Kidney (tissue), 14 donors: ENCODE results near the gene NFATC2. TPM values are rescaled to one million over a fixed set of nuclear protein-coding genes. Genes with fewer than 3 reads are reported as not detected.

Experiments used
- DNase-seq, 5 donors: peaks; one replicate each; pipeline ENCODE4 v3.0.0-alpha.2; 2013 to 2020
- FAIRE-seq: peaks from 2 replicates; lab custom pipeline; 2012; peaks lifted over from hg19 to GRCh38; lab: Jason Lieb, UNC
- H3K27ac ChIP-seq, 2 donors: one replicate each; pipeline ENCODE4 v1.7.0; 2013; ENCODE audit warnings: low read depth in 2 of 2, low read length in 2 of 2, inconsistent platforms in 1 of 2
- H3K27me3 ChIP-seq: one replicate; pipeline ENCODE4 v1.7.1; 2013; ENCODE audit warnings: low read length, inconsistent platforms; ENCODE audit not compliant: control insufficient read depth, insufficient read depth
- H3K36me3 ChIP-seq, 3 donors: one replicate each; pipeline versions ENCODE4 v1.7.0 to v1.7.1; 2013; ENCODE audit warnings: low read length in 3 of 3, control low read depth in 1 of 3, inconsistent platforms in 1 of 3; ENCODE audit not compliant: insufficient read depth in 3 of 3, control insufficient read depth in 2 of 3
- H3K4me1 ChIP-seq, 3 donors: one replicate each; pipeline versions ENCODE4 v1.7.0 to v1.7.1; 2013; ENCODE audit warnings: low read length in 3 of 3, inconsistent platforms in 1 of 3, low read depth in 1 of 3; ENCODE audit not compliant: control insufficient read depth in 2 of 3, insufficient read depth in 2 of 3
- H3K4me3 ChIP-seq, 3 donors: one replicate each; pipeline versions ENCODE4 v1.7.0 to v1.8.1; 2013; ENCODE audit warnings: low read length in 3 of 3, control low read depth in 1 of 3, inconsistent platforms in 1 of 3
- H3K9ac ChIP-seq, 3 donors: one replicate each; pipeline versions ENCODE4 v1.7.0 to v1.7.1; 2013; ENCODE audit warnings: low read length in 3 of 3, control low read depth in 1 of 3, inconsistent platforms in 1 of 3
- H3K9me3 ChIP-seq, 3 donors: one replicate each; pipeline versions ENCODE4 v1.7.0 to v1.7.1; 2013; ENCODE audit warnings: low read length in 3 of 3, control low read depth in 1 of 3, inconsistent platforms in 1 of 3; ENCODE audit not compliant: control insufficient read depth in 2 of 3, insufficient read depth in 1 of 3
- CTCF ChIP-seq: IDR thresholded peaks from 3 replicates; pipeline ENCODE4 v1.5.1; 2012; ENCODE audit warnings: mild to moderate bottlenecking, moderate library complexity, borderline replicate concordance; ENCODE audit not compliant: insufficient read depth; ENCODE audit errors: extremely low read depth
- intact Hi-C: fragments of 100-400 bp; cut with DNase I; formaldehyde crosslinking; loops from one replicate; pipeline ENCODE4 v1.11.1; 2022
- polyA plus RNA-seq: library from polyadenylated mRNA; stranded (reverse); fragments of 350-450 nt; fragmentation: Illumina TruSeq; extraction: RNeasy Lipid Tissue Mini Kit (QIAGEN cat#74804); gene quantifications from one replicate; pipeline ENCODE4 v1.2.3, GENCODE V29; 2014; ENCODE audit warnings: low read depth, low replicate concordance; ENCODE audit not compliant: insufficient read depth
- total RNA-seq: library from RNA; stranded (reverse); fragmentation: NEBNext Ultra II Directional; extraction: Animal tissue kit (Norgen Biotek cat#: 25700); gene quantifications from one replicate; pipeline ENCODE4 v1.2.1, GENCODE V29; 2021
- donor health status: control.
- donor health status: control.
- donor health status: control.
- donor health status: control.
- donor health status: control.
- donor health status: DM: yes; HTN: yes; CAD: no.
- donor health status: Normal renal cell carcinoma (clear cell type).

NFATC2 gene
- total and polyA plus RNA-seq, 2 donors from 2014 or later = 0.73 to 10.5 TPM

- no peak overlapping the region for H3K9ac ChIP-seq
- no peak overlapping the region for H3K4me3 ChIP-seq
- H3K27me3 ChIP-seq = no peaks in the 10 kb centered on the region
- no peaks in the 10 kb centered on the region for H3K4me1 ChIP-seq
- FAIRE-seq (no peak), DNase-seq (no peak)
- no peak for TF ChIP-seq CTCF
- H3K27ac ChIP-seq = no peak overlapping the region
- H3K36me3 ChIP-seq = no peaks in the 10 kb centered on the region
- H3K9me3 ChIP-seq = no peaks in the 10 kb centered on the region
- intact Hi-C loops = loop anchor here (10.0 kb wide), 1 partner anchor 215 kb away; no protein-coding TSS in a partner anchor
These were observed 162.7 kb downstream of the NFATC2 start for GRCh38 chr20:51379601-51380341.

GRCh38 chr20:51378171-51378928 lies 164.2 kb downstream of the NFATC2 start:
- intact Hi-C loops = loop anchor here (10.0 kb wide), 1 partner anchor 216 kb away; no protein-coding TSS in a partner anchor
- Histone ChIP-seq H3K4me1 (no peaks in the 10 kb centered on the region), H3K9ac (no peak overlapping the region), H3K9me3 (no peaks in the 10 kb centered on the region), H3K27me3 (no peaks in the 10 kb centered on the region), H3K27ac (no peak overlapping the region), H3K36me3 (no peaks in the 10 kb centered on the region), H3K4me3 (no peak overlapping the region)
- FAIRE-seq = no peak
- no peak for DNase-seq
- TF ChIP-seq CTCF = no peak

GRCh38 chr20:51377132-51377531 lies 165.4 kb downstream of the NFATC2 start:
- Histone ChIP-seq H3K27me3 (no peaks in the 10 kb centered on the region), H3K36me3 (no peaks in the 10 kb centered on the region), H3K9ac (no peak overlapping the region), H3K4me3 (no peak overlapping the region), H3K9me3 (no peaks in the 10 kb centered on the region), H3K4me1 (no peaks in the 10 kb centered on the region), H3K27ac (no peak overlapping the region)
- TF ChIP-seq CTCF = no peak
- intact Hi-C loops = loop anchor here (10.0 kb wide), 1 partner anchor 218 kb away; no protein-coding TSS in a partner anchor
- FAIRE-seq (no peak), DNase-seq (no peak)
